T-helper 22 cell (primary cell): ENCODE measurements around the gene SLC17A3.

Experiments
- DNase-seq: peaks from one replicate; pipeline ENCODE4 v3.0.0-alpha.2; 2020; ENCODE audit warnings: low read depth

SLC17A3 gene

DNA sequence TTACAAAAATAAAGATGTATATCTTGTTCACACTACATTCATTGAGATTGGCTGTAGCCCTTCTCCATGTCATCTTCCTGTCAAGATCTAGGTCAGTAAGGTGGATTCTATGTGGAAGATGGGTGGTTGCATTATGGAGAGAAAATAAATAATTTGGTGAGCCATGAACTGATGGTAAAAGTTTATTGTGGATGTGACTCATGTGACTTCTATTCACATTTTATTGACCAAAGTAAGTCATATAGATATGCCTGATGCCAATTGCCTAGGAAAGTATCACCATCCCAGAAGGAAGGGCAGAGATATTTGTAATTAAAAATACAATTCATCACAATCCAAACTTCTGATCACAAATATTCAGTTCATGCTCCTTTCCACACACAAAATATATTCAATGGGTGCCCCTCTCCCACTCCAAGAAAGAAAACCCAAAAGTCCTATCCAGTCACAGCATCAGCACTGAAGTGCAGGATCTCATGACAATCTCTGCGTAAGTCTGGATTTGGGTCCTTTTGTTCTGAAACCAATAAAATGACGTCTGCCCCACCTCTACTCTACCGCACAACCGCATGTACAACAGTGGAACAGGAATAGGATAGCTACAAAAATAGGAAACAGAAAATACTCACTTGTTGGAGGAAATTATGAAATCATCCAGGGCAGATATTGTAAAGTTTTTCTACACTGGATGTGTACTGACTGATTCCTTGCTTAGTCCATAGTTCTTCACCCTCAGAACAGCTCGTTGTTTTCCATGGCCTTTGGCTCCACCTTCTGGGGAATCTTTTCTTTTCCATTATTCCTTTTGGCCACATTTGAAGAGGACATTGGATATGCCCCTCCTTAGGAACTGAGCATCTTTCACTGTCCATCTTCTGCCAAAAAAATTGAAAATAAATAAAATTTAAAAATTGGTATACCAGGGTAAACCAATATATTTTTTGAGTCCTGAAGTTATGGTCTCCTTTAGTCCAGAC, 16.1 kb upstream of the SLC17A3 start:
- no peak for DNase-seq

DNA sequence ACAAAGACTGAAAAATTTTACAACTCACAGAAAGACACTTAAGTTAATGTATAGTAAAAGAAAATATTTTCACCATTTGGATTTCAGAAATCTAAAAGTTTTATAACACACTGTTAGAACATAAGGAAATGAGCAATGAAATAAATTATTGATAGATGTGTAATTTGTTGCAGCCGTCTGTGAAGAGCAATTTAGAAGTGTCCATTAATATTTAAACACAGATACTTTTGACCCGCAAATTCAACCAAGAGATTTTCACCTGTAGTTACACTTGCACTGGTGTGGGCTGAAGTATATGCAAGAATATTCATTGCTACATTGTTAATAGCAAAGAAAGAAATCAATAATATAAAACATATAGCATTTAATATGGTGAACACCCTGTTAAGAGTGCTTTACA, 14.6 kb upstream of the SLC17A3 start:
- no peak for DNase-seq

GRCh38 chr6:25886066-25886465, 12.0 kb upstream of the SLC17A3 start:
- no peak for DNase-seq

- no peak for DNase-seq
These were observed 9.9 kb upstream of the SLC17A3 start for GRCh38 chr6:25883991-25884390.

GRCh38 chr6:25883536-25883935, 9.5 kb upstream of the SLC17A3 start:
- DNase-seq = no peak

GRCh38 chr6:25882051-25882496, 8.0 kb upstream of the SLC17A3 start:
- DNase-seq = peak; percentile 9

GRCh38 chr6:25880601-25881000, 6.6 kb upstream of the SLC17A3 start:
- no peak for DNase-seq

DNA sequence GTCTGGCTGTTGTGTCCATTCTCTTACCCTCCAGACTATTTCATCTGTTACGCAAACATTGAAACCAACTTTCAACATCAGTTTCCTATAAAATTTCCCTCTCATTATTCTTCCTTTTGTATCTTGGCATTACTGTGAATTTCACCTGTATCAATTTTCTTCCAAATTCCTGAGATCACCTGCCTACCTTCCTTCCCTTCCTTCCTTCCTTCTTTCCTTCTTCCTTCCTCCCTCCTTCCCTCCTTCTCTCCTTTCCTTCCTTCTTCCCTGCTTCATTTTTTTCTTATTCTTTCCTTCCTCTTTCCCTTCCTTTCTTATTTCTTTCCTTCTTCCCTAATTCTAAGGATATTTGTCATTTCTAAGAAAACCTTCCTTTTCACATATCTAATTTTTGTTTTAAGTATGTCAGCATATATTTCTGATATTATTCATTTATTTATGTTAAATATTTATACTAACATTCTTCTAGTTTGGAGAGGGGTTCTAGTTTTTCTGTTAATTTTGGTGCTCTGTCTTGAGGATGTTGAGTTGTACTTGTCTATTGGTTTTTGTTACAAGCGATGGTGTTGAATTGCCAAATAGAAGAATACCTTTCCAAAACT, 4.8 kb upstream of the SLC17A3 start:
- no peak for DNase-seq

GRCh38 chr6:25875926-25876602, 2.0 kb upstream of the SLC17A3 start:
- DNase-seq = no peak

DNA sequence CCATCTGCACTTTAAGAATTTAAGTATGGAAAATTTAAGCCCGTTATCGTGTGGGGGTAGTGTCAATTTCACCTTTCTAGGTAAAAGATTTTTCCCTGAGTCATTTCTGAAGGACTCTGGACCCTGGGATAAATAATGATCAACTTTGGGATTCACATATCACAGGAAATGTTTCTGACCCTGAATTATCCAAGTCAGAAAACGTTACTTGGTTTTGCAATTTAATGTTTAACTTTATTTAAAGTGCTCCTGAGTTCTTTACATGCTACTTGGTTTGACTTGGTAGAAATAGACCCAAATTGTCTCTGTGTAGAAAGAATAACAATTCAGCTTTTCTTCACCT, 1.5 kb upstream of the SLC17A3 start:
- DNase-seq = no peak

DNA sequence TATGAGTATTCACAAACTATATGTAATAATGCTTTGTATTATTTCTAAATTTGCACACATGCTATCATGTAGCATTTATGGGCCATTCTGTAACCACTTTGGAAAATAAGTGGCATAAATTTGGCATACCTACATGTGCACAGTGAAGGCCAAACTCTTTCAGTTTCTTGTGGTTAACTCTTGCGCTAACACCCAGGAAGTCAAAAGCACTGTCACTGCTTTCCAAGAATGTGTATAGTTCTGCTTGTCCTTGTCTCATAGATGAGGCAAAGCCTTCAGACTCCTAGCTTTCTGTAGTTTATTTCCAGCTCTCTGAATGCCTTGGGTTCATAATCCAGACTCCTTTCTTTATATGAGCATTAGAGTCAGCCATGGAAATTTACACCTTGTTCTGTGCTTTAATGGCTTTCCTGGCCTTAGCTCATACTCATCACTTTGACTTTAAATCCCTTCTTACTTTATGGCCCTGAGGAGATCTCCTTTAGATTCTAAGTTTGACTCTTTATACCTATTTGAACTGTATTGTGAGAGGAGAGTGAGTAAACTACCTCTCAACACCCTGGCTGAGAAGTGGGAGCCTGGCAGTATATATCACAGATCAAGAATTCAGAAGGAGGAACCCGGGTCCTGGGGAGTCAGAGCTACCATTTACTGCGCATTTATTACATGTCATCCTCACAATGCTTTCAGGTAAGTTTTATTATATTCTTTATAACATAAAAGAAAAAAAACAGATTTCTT, 949 bp upstream of the SLC17A3 start:
- no peak for DNase-seq

DNA sequence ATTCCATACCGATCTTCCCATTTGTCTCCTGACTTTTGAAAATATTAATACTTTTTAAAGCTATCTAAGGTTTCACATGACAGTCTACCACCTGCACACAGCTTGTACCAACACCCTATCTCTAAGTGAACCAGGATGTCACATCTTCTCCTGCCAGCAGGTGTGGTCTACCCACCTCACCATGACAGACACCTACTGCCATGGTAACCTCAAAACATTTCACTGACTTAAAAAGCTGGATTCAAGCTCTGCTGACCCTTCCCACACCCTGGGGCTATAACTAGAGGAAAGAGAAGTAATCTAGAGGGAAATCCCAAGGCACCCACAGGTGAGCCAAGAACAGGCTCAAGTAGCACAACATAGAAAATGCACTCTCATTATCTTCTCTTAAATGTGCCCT, 1.2 kb downstream of the SLC17A3 start:
- peak; percentile 37 for DNase-seq

DNA sequence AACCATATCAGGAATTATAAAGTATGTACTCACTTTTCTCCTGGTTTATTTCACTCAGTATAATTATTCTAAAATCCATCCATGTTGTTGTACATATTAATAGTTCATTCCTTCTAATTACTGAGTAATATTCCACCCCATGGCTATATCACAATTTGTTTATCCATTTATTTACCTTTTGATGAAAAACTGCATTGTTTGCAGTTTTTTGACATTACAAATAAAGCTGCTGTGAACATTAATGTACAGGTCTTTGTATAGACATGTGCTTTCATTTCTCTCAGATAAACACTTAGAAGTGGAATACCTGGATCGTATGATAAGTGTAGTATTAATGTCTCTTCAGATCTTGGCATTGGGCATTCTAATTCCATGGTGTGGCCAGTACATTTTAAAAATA, 4.2 kb downstream of the SLC17A3 start:
- no peak for DNase-seq

DNA sequence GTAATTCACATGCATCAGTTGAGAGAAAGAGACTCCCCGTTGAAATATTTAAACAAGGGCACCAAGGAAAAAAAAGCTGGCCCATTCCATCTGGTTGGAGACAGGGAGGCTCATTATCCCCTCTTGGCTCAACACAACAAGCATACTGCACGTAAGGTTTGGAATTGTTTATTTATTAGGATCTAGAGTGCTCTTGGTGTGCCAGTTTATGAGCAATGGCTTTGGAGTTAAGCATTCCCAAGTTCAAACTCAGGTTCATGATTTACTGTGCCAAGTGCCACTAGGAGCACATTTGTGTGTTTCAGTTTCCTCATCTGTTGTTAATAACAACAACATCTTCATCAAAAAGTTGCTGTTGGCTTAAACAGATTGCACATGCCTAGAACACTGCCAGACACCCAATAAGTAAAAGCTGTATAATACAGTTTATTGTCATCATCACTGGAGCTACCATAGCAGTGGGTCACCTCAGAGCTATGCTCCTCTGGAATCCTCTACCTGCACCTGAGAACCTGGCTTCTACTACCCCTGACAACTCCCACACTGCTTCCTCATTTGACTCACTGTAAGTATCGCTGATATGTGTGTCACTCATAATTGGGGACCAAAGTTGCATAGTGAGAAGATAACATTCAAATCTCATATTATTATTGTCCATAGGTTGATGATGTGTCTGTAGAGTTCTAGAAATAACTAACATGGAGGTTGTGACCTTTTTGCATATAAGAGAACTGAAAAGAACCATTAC, 5.4 kb downstream of the SLC17A3 start:
- DNase-seq = no peak

GRCh38 chr6:25866011-25866410, 8.0 kb downstream of the SLC17A3 start:
- DNase-seq = peak; percentile 14

GRCh38 chr6:25863360-25863759, 10.7 kb downstream of the SLC17A3 start:
- DNase-seq = no peak

GRCh38 chr6:25862199-25862598, 11.8 kb downstream of the SLC17A3 start:
- no peak for DNase-seq

- DNase-seq = no peak
These were observed 21.3 kb downstream of the SLC17A3 start for GRCh38 chr6:25852756-25853155.

- no peak for DNase-seq
These were observed 22.1 kb downstream of the SLC17A3 start for GRCh38 chr6:25851961-25852360.

- no peak for DNase-seq
These were observed 29.5 kb downstream of the SLC17A3 start for GRCh38 chr6:25844518-25844917.

DNA sequence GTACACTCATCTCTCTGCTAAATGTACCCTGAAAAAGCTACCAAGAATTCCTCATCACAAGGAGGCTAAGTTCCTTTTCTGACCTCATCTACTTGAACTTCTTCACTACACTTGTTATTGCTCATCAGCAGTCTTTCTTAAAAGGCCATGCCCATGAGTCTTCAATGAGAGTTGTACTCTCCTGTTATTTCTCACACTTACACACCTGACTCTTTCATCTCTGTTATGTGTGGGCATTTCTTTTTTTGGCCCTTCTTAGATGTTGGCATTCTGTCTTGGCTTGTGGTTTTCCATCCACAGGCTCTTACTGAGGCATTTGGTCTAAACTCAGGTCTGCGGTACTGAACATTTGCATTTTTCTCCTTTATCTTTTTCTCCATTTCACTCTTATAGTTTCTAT, 31.5 kb downstream of the SLC17A3 start:
- DNase-seq = no peak
